ENCODE measurements around the gene EPHA6. TPM values are rescaled to one million over a fixed set of nuclear protein-coding genes. Genes with fewer than 3 reads are reported as not detected.

The EPHA6 gene
- total and polyA plus RNA-seq, 10 of the 15 experiments (the other 5 are each of a cell fraction or from before 2014, with no cell fraction given) = not detected

DNA sequence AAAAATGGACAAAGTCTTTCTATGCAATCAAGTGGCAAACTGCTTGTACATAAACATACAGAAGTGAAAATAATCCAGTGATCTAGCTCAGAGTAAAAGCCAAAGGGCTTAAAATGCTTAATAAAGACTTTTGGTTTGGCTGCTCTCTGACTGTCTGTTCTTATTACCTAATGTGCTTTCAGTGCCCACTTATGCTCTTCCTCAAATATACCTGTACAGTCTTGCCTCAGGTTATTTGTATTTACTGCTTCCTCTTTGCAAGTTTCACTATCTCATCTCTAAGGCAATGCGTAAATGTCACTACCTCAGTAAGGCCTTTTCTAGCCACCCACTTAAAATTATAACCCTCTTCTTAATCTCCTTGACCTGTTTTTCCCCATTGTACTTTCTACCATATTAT is 171.8 kb downstream of the EPHA6 start:
- H3K36me3 ChIP-seq (ENCODE audit: control insufficient read depth in 2 of 2, insufficient read depth in 2 of 2, low read length in 1 of 2) = no peaks in the 10 kb centered on the region
- no peak overlapping the region for H3K4me3 ChIP-seq
- CTCF ChIA-PET = no interaction called here
- SMC1A ChIA-PET (ENCODE audit: uncharacterized antibody, unreplicated experiment) = no interaction called here
- POLR2A ChIA-PET = no interaction called here
- H2AFZ ChIP-seq (ENCODE audit: control insufficient read depth, low read depth, low read length) = no peak overlapping the region
- no peaks in the 10 kb centered on the region for H4K20me1 ChIP-seq (ENCODE audit: control insufficient read depth, insufficient read depth)
- H3K9ac ChIP-seq (ENCODE audit: control insufficient read depth, insufficient read depth, low read length) = no peak overlapping the region
- H3K27ac ChIP-seq (ENCODE audit: control insufficient read depth, insufficient read depth) = no peak overlapping the region
- ATAC-seq (peak; percentile 51; the same call in 2 of the 3 replicates), FAIRE-seq (no peak), DNase-seq (ENCODE audit: low read depth, low spot score) (no peak)
- TF ChIP-seq, protein P1, sequence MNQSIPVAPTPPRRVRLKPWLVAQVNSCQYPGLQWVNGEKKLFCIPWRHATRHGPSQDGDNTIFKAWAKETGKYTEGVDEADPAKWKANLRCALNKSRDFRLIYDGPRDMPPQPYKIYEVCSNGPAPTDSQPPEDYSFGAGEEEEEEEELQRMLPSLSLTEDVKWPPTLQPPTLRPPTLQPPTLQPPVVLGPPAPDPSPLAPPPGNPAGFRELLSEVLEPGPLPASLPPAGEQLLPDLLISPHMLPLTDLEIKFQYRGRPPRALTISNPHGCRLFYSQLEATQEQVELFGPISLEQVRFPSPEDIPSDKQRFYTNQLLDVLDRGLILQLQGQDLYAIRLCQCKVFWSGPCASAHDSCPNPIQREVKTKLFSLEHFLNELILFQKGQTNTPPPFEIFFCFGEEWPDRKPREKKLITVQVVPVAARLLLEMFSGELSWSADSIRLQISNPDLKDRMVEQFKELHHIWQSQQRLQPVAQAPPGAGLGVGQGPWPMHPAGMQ (IDR thresholded peaks at IDR 0.05; ENCODE audit: borderline replicate concordance) = no peak
- no peak for TF ChIP-seq MXI1 (IDR thresholded peaks at IDR 0.05; ENCODE audit: low read depth, low read length)
- TF ChIP-seq RB1 (IDR thresholded peaks at IDR 0.05; ENCODE audit: borderline replicate concordance) = no peak
- TF ChIP-seq, protein P2, sequence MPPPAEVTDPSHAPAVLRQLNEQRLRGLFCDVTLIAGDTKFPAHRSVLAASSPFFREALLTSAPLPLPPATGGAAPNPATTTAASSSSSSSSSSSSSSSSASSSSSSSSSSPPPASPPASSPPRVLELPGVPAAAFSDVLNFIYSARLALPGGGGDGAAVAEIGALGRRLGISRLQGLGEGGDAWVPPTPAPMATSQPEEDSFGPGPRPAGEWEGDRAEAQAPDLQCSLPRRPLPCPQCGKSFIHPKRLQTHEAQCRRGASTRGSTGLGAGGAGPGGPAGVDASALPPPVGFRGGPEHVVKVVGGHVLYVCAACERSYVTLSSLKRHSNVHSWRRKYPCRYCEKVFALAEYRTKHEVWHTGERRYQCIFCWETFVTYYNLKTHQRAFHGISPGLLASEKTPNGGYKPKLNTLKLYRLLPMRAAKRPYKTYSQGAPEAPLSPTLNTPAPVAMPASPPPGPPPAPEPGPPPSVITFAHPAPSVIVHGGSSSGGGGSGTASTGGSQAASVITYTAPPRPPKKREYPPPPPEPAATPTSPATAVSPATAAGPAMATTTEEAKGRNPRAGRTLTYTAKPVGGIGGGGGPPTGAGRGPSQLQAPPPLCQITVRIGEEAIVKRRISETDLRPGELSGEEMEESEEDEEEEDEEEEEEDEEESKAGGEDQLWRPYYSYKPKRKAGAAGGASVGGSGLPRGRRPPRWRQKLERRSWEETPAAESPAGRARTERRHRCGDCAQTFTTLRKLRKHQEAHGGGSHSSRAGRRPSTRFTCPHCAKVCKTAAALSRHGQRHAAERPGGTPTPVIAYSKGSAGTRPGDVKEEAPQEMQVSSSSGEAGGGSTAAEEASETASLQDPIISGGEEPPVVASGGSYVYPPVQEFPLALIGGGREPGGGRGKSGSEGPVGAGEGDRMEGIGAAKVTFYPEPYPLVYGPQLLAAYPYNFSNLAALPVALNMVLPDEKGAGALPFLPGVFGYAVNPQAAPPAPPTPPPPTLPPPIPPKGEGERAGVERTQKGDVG (CRISPR knock-in tag; IDR thresholded peaks at IDR 0.05) = no peak
- TF ChIP-seq, protein P3, sequence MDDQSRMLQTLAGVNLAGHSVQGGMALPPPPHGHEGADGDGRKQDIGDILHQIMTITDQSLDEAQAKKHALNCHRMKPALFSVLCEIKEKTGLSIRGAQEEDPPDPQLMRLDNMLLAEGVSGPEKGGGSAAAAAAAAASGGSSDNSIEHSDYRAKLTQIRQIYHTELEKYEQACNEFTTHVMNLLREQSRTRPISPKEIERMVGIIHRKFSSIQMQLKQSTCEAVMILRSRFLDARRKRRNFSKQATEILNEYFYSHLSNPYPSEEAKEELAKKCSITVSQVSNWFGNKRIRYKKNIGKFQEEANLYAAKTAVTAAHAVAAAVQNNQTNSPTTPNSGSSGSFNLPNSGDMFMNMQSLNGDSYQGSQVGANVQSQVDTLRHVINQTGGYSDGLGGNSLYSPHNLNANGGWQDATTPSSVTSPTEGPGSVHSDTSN (IDR thresholded peaks at IDR 0.05; ENCODE audit: insufficient replicate concordance, low read depth, low read length) = no peak
- no peak for TF ChIP-seq ZNF24 (IDR thresholded peaks at IDR 0.05)
- no peak for TF ChIP-seq HDAC2 (IDR thresholded peaks at IDR 0.05)
- TF ChIP-seq ZNF622 (IDR thresholded peaks at IDR 0.05) = no peak
- TF ChIP-seq JUND (IDR thresholded peaks at IDR 0.05; ENCODE audit: low read depth, low read length) = no peak
- no peak for TF ChIP-seq EGR1 (IDR thresholded peaks at IDR 0.05; ENCODE audit: borderline replicate concordance in 1 of 2, low read depth in 2 of 2, low read length in 2 of 2)
- no peak for TF ChIP-seq FOS (IDR thresholded peaks at IDR 0.05; ENCODE audit: borderline replicate concordance, extremely low read depth, insufficient read length)
- 100% methylated on average over 1 of the region's 1 CpG for WGBS (ENCODE audit: insufficient coverage, insufficient replicate concordance, low lambda C conversion rate, missing lambda C conversion rate)
- RAD21 ChIA-PET (ENCODE audit: unreplicated experiment) = no interaction called here
- no peaks in the 10 kb centered on the region for H3K9me3 ChIP-seq (replicated peaks; ENCODE audit: control insufficient read depth, insufficient read depth, low read length)
- no TSS peak for BruUV-seq (replicated peaks)
- no peak overlapping the region for H3K4me2 ChIP-seq (ENCODE audit: control insufficient read depth, insufficient read depth)
- in situ Hi-C loops (cut with MboI) (no loop called here), intact Hi-C loops (cut with micrococcal nuclease; ENCODE audit: unreplicated experiment) (no loop called here)
- H3K4me1 ChIP-seq (ENCODE audit: control insufficient read depth, insufficient read depth, low read length) = no peaks in the 10 kb centered on the region
- H3K79me2 ChIP-seq (ENCODE audit: control insufficient read depth, insufficient read depth, low read length) = no peaks in the 10 kb centered on the region
- no peaks in the 10 kb centered on the region for H3K27me3 ChIP-seq (replicated peaks in 1 of 2; ENCODE audit: control insufficient read depth in 2 of 2, insufficient read depth in 2 of 2, low read length in 1 of 2)

Data from GM12878 (cell line).